ENCODE data around the gene NPAS3.

The NPAS3 gene

DNA sequence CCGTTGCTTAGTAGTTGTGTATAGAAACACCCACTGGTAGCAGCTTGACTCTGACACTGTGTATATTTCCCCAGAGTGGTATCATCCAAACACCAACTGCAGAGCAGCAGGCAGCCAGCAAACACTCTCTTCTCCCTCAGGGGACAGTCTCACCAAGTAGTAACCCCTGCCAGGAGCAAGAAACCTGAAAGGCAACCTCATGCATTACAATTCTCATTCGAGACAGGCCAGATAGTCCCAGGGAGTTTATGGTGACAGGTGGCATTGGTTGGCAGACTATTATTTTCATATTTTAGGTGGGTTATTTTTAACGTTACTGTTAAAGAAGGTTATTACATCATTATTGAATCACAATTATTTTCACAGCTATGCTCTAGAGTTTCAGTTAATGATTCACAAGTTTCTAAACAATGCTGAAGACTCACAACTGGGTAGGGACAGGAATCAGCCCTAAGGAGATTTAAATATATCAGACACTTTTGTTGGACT lies 789.4 kb downstream of the NPAS3 start:
- Histone ChIP-seq H3K27me3 (ENCODE audit: insufficient read depth, low read depth) (no peaks in the 10 kb centered on the region), H4K20me1 (ENCODE audit: insufficient read depth) (no peaks in the 10 kb centered on the region), H3K4me2 (no peak overlapping the region), H3K9ac (no peak overlapping the region), H3K79me2 (ENCODE audit: insufficient read depth, low read depth) (no peaks in the 10 kb centered on the region), H3K4me1 (ENCODE audit: low read depth, poor library complexity, severe bottlenecking) (no peaks in the 10 kb centered on the region), H2AFZ (ENCODE audit: low read depth) (no peak overlapping the region), H3K27ac (no peak overlapping the region), H3K36me3 (ENCODE audit: insufficient read depth) (no peaks in the 10 kb centered on the region), H3K4me3 (IDR thresholded peaks at IDR 0.05; ENCODE audit: insufficient read depth, low read depth, low read length) (no peak overlapping the region)
- TF ChIP-seq CTCF (conservative IDR thresholded peaks at IDR 0.05; ENCODE audit: low read depth, low read length), result no peak

GRCh38 chr14:33730156-33730555 lies 791.5 kb downstream of the NPAS3 start:
- Histone ChIP-seq H3K4me1 (ENCODE audit: low read depth, poor library complexity, severe bottlenecking) (no peaks in the 10 kb centered on the region), H3K27ac (no peak overlapping the region), H3K4me2 (no peak overlapping the region), H3K4me3 (IDR thresholded peaks at IDR 0.05; ENCODE audit: insufficient read depth, low read depth, low read length) (no peak overlapping the region), H3K9ac (no peak overlapping the region), H3K36me3 (ENCODE audit: insufficient read depth) (no peaks in the 10 kb centered on the region), H3K27me3 (ENCODE audit: insufficient read depth, low read depth) (no peaks in the 10 kb centered on the region), H2AFZ (ENCODE audit: low read depth) (no peak overlapping the region), H4K20me1 (ENCODE audit: insufficient read depth) (no peaks in the 10 kb centered on the region), H3K79me2 (ENCODE audit: insufficient read depth, low read depth) (no peaks in the 10 kb centered on the region)
- no peak for TF ChIP-seq CTCF (conservative IDR thresholded peaks at IDR 0.05; ENCODE audit: low read depth, low read length)

- no peak overlapping the region for H2AFZ ChIP-seq (ENCODE audit: low read depth)
- H3K36me3 ChIP-seq (ENCODE audit: insufficient read depth), result no peaks in the 10 kb centered on the region
- TF ChIP-seq CTCF (conservative IDR thresholded peaks at IDR 0.05; ENCODE audit: low read depth, low read length), result no peak
- no peak overlapping the region for H3K27ac ChIP-seq
- H3K4me2 ChIP-seq, result no peak overlapping the region
- H3K4me1 ChIP-seq (ENCODE audit: low read depth, poor library complexity, severe bottlenecking), result no peaks in the 10 kb centered on the region
- H4K20me1 ChIP-seq (ENCODE audit: insufficient read depth), result no peaks in the 10 kb centered on the region
- H3K27me3 ChIP-seq (ENCODE audit: insufficient read depth, low read depth), result no peaks in the 10 kb centered on the region
- no peak overlapping the region for H3K4me3 ChIP-seq (IDR thresholded peaks at IDR 0.05; ENCODE audit: insufficient read depth, low read depth, low read length)
- H3K79me2 ChIP-seq (ENCODE audit: insufficient read depth, low read depth), result no peaks in the 10 kb centered on the region
- H3K9ac ChIP-seq, result no peak overlapping the region
These were observed 793.5 kb downstream of the NPAS3 start for GRCh38 chr14:33732175-33732574.

- no peaks in the 10 kb centered on the region for H3K27me3 ChIP-seq (ENCODE audit: insufficient read depth, low read depth)
These were observed 794.6 kb downstream of the NPAS3 start for GRCh38 chr14:33733310-33733709.

More at GRCh38 chr14:33733310-33733709, 794.6 kb downstream of the NPAS3 start:
- TF ChIP-seq CTCF (conservative IDR thresholded peaks at IDR 0.05; ENCODE audit: low read depth, low read length), result no peak
- Histone ChIP-seq H3K4me1 (ENCODE audit: low read depth, poor library complexity, severe bottlenecking) (no peaks in the 10 kb centered on the region), H4K20me1 (ENCODE audit: insufficient read depth) (no peaks in the 10 kb centered on the region), H3K79me2 (ENCODE audit: insufficient read depth, low read depth) (no peaks in the 10 kb centered on the region), H3K9ac (no peak overlapping the region), H3K4me2 (no peak overlapping the region), H3K36me3 (ENCODE audit: insufficient read depth) (no peaks in the 10 kb centered on the region), H3K27ac (no peak overlapping the region), H2AFZ (ENCODE audit: low read depth) (no peak overlapping the region), H3K4me3 (IDR thresholded peaks at IDR 0.05; ENCODE audit: insufficient read depth, low read depth, low read length) (no peak overlapping the region)
